GM12878 (cell line): ENCODE results near the gene STX16. TPM values are rescaled to one million over a fixed set of nuclear protein-coding genes. Genes with fewer than 3 reads are reported as not detected.
A peak's percentile ranks its signal among the peaks of the same experiment; 100 is the strongest.

Source experiments
- CHD2 ChIP-seq: IDR thresholded peaks from 2 replicates; pipeline ENCODE4 v1.6.1; 2011; ENCODE audit warnings: low read depth, low read length, improper control_type of control experiment, borderline replicate concordance
- CREB1 ChIP-seq: IDR thresholded peaks from 2 replicates; pipeline ENCODE4 v1.6.1; 2012; ENCODE audit warnings: low read depth, mild to moderate bottlenecking, inconsistent platforms
- FOXK2 ChIP-seq: fragments of 450-650 bp; IDR thresholded peaks from 2 replicates; pipeline ENCODE4 v1.6.1; 2017; ENCODE audit warnings: mild to moderate bottlenecking, moderate library complexity
- PAX5 ChIP-seq: IDR thresholded peaks from 2 replicates; pipeline ENCODE4 v1.6.1; 2011; ENCODE audit warnings: low read depth, low read length, borderline replicate concordance
- RBBP5 ChIP-seq: fragments of 200-600 bp; sonication (generic); conservative IDR thresholded peaks from 2 replicates; pipeline ENCODE4 v1.6.1; 2016
- SIN3A ChIP-seq: IDR thresholded peaks from 2 replicates; pipeline ENCODE4 v1.6.1; 2012; ENCODE audit warnings: low read depth, low read length, improper control_type of control experiment
- SUZ12 ChIP-seq: fragments of 200-600 bp; sonication (generic); IDR thresholded peaks from one replicate; pipeline ENCODE4 v1.6.1; 2018; ENCODE audit warnings: antibody characterized with exemption, mild to moderate bottlenecking; ENCODE audit not compliant: unreplicated experiment
- USF1 ChIP-seq: IDR thresholded peaks from 2 replicates; pipeline ENCODE4 v1.6.1; 2011; ENCODE audit warnings: borderline replicate concordance, low read depth, mild to moderate bottlenecking, moderate library complexity, mixed read lengths, low read length; ENCODE audit not compliant: insufficient read depth; ENCODE audit errors: extremely low read length
- ZBTB11 ChIP-seq: fragments of 450-650 bp; formaldehyde crosslinking; IDR thresholded peaks from 2 replicates; pipeline ENCODE4 v1.5.0; 2022; ENCODE audit warnings: mild to moderate bottlenecking, missing genetic modification characterization
- ZBTB33 ChIP-seq: fragments of 450-650 bp; IDR thresholded peaks from 2 replicates; pipeline ENCODE4 v1.6.1; 2017; ENCODE audit warnings: mild to moderate bottlenecking
- polyA plus RNA-seq, 11 experiments: library from polyadenylated mRNA; depleted of rRNA in 4 of 11; unstranded in 6 of 11; stranded (reverse) in 5 of 11; fragments of >200 nt; fragmentation: Nextera tagmentation in 4 of 11; fragmentation: Illumina TruSeq in 1 of 11; extraction: Ambion mirVana in 4 of 11; extraction: Trizol in 1 of 11; gene quantifications; 1 replicate in 1 of 11; 2 replicates in 10 of 11; pipeline versions ENCODE4 v1.2.1 to v1.2.3, GENCODE V29; 2011 to 2016; ENCODE audit warnings: inconsistent platforms in 2 of 11, missing spikeins in 2 of 11, low read depth in 1 of 11
- total RNA-seq, 4 experiments: library from RNA; depleted of rRNA in 3 of 4; stranded (reverse); fragments of >200 nt in 3 of 4; fragmentation: Illumina TruSeq in 1 of 4; extraction: Trizol in 1 of 4; gene quantifications; 2 replicates each; pipeline versions ENCODE4 v1.2.1 to v1.2.3, GENCODE V29; 2013 to 2021
- TF ChIP-seq, protein P1 (sequence below): fragments of 450-650 bp; IDR thresholded peaks from 2 replicates; pipeline ENCODE4 v1.6.1; 2016; ENCODE audit warnings: mild to moderate bottlenecking
- TF ChIP-seq, protein P2 (sequence below): IDR thresholded peaks from 2 replicates; pipeline ENCODE4 v1.6.1; 2012; ENCODE audit warnings: low read length, inconsistent platforms

STX16 gene
- total and polyA plus RNA-seq, 10 of the 15 experiments (the other 5 are each of a cell fraction or from before 2014, with no cell fraction given) = 6.3 to 68.4 (median 35.8) TPM

DNA sequence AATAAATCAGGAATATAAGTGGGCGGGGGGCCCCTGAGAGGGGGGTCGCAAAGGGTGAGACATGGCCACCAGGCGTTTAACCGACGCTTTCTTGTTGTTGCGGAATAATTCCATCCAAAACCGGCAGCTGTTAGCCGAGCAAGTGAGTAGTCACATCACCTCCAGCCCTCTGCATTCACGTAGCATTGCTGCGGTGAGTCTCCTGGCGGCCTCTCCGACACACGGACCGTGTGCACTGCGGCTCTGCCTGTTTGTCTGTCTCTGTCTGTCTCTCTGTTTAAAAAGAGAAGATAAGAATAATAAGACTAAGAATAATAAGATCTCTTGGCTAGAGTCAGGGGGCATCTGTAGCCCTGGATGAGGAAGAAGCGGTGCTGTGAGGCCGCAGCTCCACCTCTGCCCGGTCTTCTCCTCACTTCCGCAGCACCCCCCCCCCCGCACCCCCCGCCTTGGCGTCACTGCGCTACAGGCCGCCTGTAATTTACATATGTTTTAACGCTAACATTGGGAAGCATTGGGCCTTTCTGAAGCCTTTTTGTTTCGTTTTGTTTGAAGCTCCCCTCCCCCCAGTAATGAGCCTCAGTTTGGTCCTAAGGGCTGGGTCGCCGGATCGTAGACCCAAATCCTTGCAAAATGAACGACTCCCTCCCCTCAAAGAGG lies 993 bp downstream of the STX16 start (continued):
- TF ChIP-seq, protein P1, sequence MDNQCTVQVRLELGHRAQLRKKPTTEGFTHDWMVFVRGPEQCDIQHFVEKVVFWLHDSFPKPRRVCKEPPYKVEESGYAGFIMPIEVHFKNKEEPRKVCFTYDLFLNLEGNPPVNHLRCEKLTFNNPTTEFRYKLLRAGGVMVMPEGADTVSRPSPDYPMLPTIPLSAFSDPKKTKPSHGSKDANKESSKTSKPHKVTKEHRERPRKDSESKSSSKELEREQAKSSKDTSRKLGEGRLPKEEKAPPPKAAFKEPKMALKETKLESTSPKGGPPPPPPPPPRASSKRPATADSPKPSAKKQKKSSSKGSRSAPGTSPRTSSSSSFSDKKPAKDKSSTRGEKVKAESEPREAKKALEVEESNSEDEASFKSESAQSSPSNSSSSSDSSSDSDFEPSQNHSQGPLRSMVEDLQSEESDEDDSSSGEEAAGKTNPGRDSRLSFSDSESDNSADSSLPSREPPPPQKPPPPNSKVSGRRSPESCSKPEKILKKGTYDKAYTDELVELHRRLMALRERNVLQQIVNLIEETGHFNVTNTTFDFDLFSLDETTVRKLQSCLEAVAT = 0 out of 2 replicates have a peak, but pooled peaks have one; percentile 56
- TF ChIP-seq, protein P2, sequence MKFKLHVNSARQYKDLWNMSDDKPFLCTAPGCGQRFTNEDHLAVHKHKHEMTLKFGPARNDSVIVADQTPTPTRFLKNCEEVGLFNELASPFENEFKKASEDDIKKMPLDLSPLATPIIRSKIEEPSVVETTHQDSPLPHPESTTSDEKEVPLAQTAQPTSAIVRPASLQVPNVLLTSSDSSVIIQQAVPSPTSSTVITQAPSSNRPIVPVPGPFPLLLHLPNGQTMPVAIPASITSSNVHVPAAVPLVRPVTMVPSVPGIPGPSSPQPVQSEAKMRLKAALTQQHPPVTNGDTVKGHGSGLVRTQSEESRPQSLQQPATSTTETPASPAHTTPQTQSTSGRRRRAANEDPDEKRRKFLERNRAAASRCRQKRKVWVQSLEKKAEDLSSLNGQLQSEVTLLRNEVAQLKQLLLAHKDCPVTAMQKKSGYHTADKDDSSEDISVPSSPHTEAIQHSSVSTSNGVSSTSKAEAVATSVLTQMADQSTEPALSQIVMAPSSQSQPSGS = no peak
- TF ChIP-seq RBBP5 (no peak), USF1 (no peak), PAX5 (no peak; the same call in 1 of the 2 replicates), ZBTB33 (no peak), SUZ12 (no peak), SIN3A (peak; percentile 22; the same call in 1 of the 2 replicates), CHD2 (peak; percentile 69), FOXK2 (no peak), ZBTB11 (CRISPR knock-in tag) (no peak), CREB1 (peak; percentile 88)
